CD4-positive, alpha-beta T cell (primary cell): Measurements from ENCODE around the gene ARMC8. TPM values are rescaled to one million over a fixed set of nuclear protein-coding genes. Genes with fewer than 3 reads are reported as not detected.

Source experiments
- ATAC-seq: fragments of 200-7000 bp; cut with Tn5 transposase; one replicate; pipeline ENCODE4 v1.10.0; 2022; ENCODE audit warnings: mild to moderate bottlenecking; ENCODE audit not compliant: poor library complexity
- CTCF ChIA-PET: fragments of 350-600 bp; sonication (Branson Sonifier 250); formaldehyde crosslinking; loops from one replicate; lab custom pipeline; 2021; ENCODE audit warnings: antibody characterized with exemption, inconsistent platforms; lab: Charles Lee
- POLR2A ChIA-PET: fragments of 350-600 bp; sonication (Branson Sonifier 250); formaldehyde crosslinking; loops from one replicate; lab custom pipeline; 2021; ENCODE audit warnings: antibody characterized with exemption, inconsistent platforms; lab: Charles Lee
- DNase-seq, 14 experiments: peaks; one replicate each; pipeline ENCODE4 v3.0.0-alpha.2; 2013 to 2020; ENCODE audit warnings: mixed read lengths in 2 of 14
- H3K27ac ChIP-seq, 2 donors: one replicate each; pipeline versions ENCODE4 v1.5.1 to v1.7.0; 2013; ENCODE audit warnings: low read length in 2 of 2, low read depth in 1 of 2, mild to moderate bottlenecking in 1 of 2
- H3K27me3 ChIP-seq, 2 experiments: 1 replicate in 1 of 2; 2 replicates in 1 of 2; pipeline versions ENCODE4 v1.6.1 to v1.7.0; 2013; ENCODE audit warnings: low read length in 2 of 2, control low read depth in 1 of 2, mild to moderate bottlenecking in 1 of 2, moderate library complexity in 1 of 2; ENCODE audit not compliant: insufficient read depth in 2 of 2, control insufficient read depth in 1 of 2
- H3K36me3 ChIP-seq: one replicate; pipeline ENCODE4 v1.6.1; 2013; ENCODE audit warnings: low read length, control low read depth; ENCODE audit not compliant: insufficient read depth
- H3K4me1 ChIP-seq: one replicate; pipeline ENCODE4 v1.6.1; 2013; ENCODE audit warnings: low read length, control low read depth; ENCODE audit not compliant: insufficient read depth
- H3K4me3 ChIP-seq: one replicate; pipeline ENCODE4 v1.5.1; 2013; ENCODE audit warnings: mild to moderate bottlenecking, low read length, moderate library complexity
- H3K9me3 ChIP-seq, 2 experiments: 1 replicate in 1 of 2; 2 replicates in 1 of 2; pipeline versions ENCODE4 v1.6.1 to v1.7.0; 2013; ENCODE audit warnings: low read length in 2 of 2, mild to moderate bottlenecking in 2 of 2, control low read depth in 1 of 2, moderate library complexity in 1 of 2; ENCODE audit not compliant: control insufficient read depth in 1 of 2, insufficient read depth in 1 of 2
- H3K27ac Mint-ChIP-seq: one replicate; pipeline ENCODE4 v1.8.0; 2020; ENCODE audit warnings: mixed read lengths
- H3K27me3 Mint-ChIP-seq: one replicate; pipeline ENCODE4 v1.8.0; 2021; ENCODE audit warnings: mixed read lengths
- H3K36me3 Mint-ChIP-seq: one replicate; pipeline ENCODE4 v1.8.0; 2021; ENCODE audit warnings: low read depth, mixed read lengths
- H3K4me1 Mint-ChIP-seq: one replicate; pipeline ENCODE4 v1.8.0; 2021; ENCODE audit warnings: low read depth, mixed read lengths
- H3K4me3 Mint-ChIP-seq: one replicate; pipeline ENCODE4 v1.8.0; 2020; ENCODE audit warnings: mild to moderate bottlenecking, mixed read lengths
- H3K9me3 Mint-ChIP-seq: one replicate; pipeline ENCODE4 v1.8.0; 2020; ENCODE audit warnings: mixed read lengths
- intact Hi-C, 2 experiments: fragments of 100-400 bp; cut with DNase I in 1 of 2; cut with micrococcal nuclease in 1 of 2; formaldehyde crosslinking; loops; one replicate each; pipeline versions ENCODE4 v1.15.1 to v1.9.0; 2023 to 2025; cut with DNase I, micrococcal nuclease
- total RNA-seq, 174 experiments: library from RNA in 2 of 174; stranded (reverse) in 2 of 174; gene quantifications; one replicate each; pipeline ENCODE4 v1.2.3 and lab custom pipeline; 2021 to 2026
- TF ChIP-seq, protein P1 (sequence below): fragments of 200-600 bp; IDR thresholded peaks from one replicate; pipeline ENCODE4 v1.8.0; 2022; ENCODE audit warnings: antibody characterized with exemption, mild to moderate bottlenecking

Gene ARMC8
- total RNA-seq, 2 experiments from 2014 or later = 62.8 to 62.9 TPM

DNA sequence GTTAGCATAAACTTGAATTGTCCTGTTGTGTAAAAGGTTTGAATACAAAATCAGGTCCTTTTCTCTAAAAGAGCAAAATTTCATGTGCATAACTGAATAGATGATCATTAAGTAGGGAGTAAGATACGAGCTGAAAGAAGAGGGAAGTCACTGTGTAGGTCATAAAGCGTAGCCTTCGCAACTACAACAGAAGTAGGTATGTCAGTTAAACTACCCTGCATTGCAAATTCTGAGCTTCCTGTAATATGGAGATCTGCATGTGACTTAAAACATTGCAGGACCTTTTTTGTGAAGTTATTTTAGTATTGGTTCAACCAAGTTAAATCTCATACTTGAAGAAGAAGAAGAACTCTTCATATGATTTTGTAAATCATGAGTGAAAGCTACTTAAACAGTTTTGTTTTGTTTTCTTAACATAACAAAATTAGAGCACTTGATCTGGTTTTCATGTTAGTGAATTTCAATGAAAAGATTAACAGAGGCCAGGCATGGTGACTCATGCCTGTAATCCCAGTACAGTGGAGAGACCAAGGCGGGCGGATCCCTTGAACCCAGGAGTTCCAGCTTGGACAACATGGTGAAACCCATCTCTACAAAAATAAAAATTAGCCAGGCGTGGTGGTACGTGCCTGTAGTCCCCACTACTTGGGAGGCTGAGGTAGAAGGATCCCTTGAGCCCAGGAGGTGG lies 26.4 kb downstream of the ARMC8 start:
- ATAC-seq (no peak), DNase-seq (no peak)
- ChIA-PET CTCF (no interaction called here), POLR2A (no interaction called here)
- H3K27ac Mint-ChIP-seq = no peak overlapping the region
- no peaks in the 10 kb centered on the region for H3K27me3 Mint-ChIP-seq
- peaks cover 67% of the 10 kb centered on the region for H3K36me3 Mint-ChIP-seq
- no peaks in the 10 kb centered on the region for H3K4me1 ChIP-seq
- H3K4me3 ChIP-seq = no peak overlapping the region
- intact Hi-C loops = no loop called here
- H3K4me1 Mint-ChIP-seq = peaks cover 49% of the 10 kb centered on the region
- no peak overlapping the region for H3K4me3 Mint-ChIP-seq
- no peak overlapping the region for H3K27ac ChIP-seq
- H3K9me3 Mint-ChIP-seq = no peaks in the 10 kb centered on the region
- H3K27me3 ChIP-seq = no peaks in the 10 kb centered on the region
- H3K9me3 ChIP-seq = no peaks in the 10 kb centered on the region
- peaks cover 11% of the 10 kb centered on the region for H3K36me3 ChIP-seq
- TF ChIP-seq, protein P1, sequence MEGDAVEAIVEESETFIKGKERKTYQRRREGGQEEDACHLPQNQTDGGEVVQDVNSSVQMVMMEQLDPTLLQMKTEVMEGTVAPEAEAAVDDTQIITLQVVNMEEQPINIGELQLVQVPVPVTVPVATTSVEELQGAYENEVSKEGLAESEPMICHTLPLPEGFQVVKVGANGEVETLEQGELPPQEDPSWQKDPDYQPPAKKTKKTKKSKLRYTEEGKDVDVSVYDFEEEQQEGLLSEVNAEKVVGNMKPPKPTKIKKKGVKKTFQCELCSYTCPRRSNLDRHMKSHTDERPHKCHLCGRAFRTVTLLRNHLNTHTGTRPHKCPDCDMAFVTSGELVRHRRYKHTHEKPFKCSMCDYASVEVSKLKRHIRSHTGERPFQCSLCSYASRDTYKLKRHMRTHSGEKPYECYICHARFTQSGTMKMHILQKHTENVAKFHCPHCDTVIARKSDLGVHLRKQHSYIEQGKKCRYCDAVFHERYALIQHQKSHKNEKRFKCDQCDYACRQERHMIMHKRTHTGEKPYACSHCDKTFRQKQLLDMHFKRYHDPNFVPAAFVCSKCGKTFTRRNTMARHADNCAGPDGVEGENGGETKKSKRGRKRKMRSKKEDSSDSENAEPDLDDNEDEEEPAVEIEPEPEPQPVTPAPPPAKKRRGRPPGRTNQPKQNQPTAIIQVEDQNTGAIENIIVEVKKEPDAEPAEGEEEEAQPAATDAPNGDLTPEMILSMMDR = no peak

DNA sequence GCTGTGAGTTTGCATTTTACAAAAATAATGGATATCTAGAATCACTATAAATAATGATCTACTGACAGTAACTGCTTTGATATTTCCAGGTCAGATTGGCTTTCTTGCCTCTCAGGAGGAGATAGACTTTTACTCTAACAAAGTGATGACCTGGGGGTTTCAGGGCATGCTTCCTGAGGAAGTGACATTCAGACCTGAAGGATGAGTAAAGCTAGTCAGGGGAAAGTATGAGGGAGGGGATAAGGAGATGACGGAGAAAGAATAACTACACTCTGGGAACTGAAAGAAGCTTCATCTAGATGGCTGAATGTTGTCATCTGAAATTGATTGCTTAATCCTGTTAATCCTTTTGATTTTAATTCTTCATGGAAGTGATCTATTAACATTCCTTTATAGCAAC lies 32.2 kb downstream of the ARMC8 start:
- Histone ChIP-seq H3K9me3 (no peaks in the 10 kb centered on the region), H3K4me1 (peaks cover 3% of the 10 kb centered on the region), H3K27me3 (no peaks in the 10 kb centered on the region), H3K36me3 (peaks cover 17% of the 10 kb centered on the region), H3K27ac (no peak overlapping the region), H3K4me3 (no peak overlapping the region)
- Mint-ChIP-seq H3K27me3 (no peaks in the 10 kb centered on the region), H3K9me3 (no peaks in the 10 kb centered on the region), H3K4me1 (peaks cover 52% of the 10 kb centered on the region), H3K36me3 (peaks cover 55% of the 10 kb centered on the region), H3K27ac (no peak overlapping the region), H3K4me3 (no peak overlapping the region)
- no peak for ATAC-seq
- intact Hi-C loops = no loop called here
- TF ChIP-seq, protein P1 = no peak
- peak in 2 of 14 experiments; percentile 35 to 46 for DNase-seq
- POLR2A ChIA-PET = no interaction called here
- CTCF ChIA-PET = interaction anchor here (1.4 to 1.5 kb wide), 3 partner anchors 8 to 28 kb away, joined by 3 to 4 read pairs (median 3); no protein-coding TSS in a partner anchor

DNA sequence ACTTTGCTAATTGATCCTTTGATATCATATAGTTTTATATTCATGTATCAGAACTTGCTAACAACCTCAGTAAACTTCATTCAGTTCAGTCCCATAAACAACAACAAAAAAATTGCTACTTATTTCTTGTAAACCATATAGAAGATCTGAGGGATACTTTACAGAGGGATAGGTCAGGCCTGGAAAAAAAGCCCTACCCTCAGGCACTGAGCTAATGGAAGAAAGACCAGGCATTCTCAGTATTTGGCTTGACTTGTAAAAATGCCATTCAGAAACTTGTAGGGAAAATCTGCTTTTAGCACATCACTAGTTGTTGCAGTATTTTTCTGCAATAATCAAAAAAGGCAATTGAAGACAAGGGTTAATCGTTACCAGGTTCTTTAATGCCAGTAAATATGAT lies 33.1 kb downstream of the ARMC8 start:
- H3K27ac Mint-ChIP-seq = peak overlapping the region; percentile 8
- POLR2A ChIA-PET = interaction anchor here (0.6 kb wide), 1 partner anchor 27 kb away, joined by 3 read pairs; no protein-coding TSS in a partner anchor
- H3K27ac ChIP-seq = no peak overlapping the region
- H3K4me3 Mint-ChIP-seq = no peak overlapping the region
- ATAC-seq = no peak
- no peak overlapping the region for H3K4me3 ChIP-seq
- no peaks in the 10 kb centered on the region for H3K9me3 ChIP-seq
- intact Hi-C loops = loop anchor here in 1 of 2 experiments (5.0 kb wide), 1 partner anchor 33 kb away; the partner anchor contains the start of gene ARMC8
- peaks cover 27% of the 10 kb centered on the region for H3K36me3 ChIP-seq
- H3K4me1 ChIP-seq = peaks cover 3% of the 10 kb centered on the region
- H3K27me3 Mint-ChIP-seq = no peaks in the 10 kb centered on the region
- no peaks in the 10 kb centered on the region for H3K27me3 ChIP-seq
- H3K36me3 Mint-ChIP-seq = peaks cover 61% of the 10 kb centered on the region
- H3K9me3 Mint-ChIP-seq = no peaks in the 10 kb centered on the region
- TF ChIP-seq, protein P1 = no peak
- DNase-seq = no peak
- peaks cover 52% of the 10 kb centered on the region for H3K4me1 Mint-ChIP-seq
- CTCF ChIA-PET = interaction anchor here (1.4 to 1.5 kb wide), 3 partner anchors 9 to 29 kb away, joined by 3 to 4 read pairs (median 3); no protein-coding TSS in a partner anchor
